Neural cell (in vitro differentiated cells): Measurements from ENCODE around the gene C16orf86. TPM values are rescaled to one million over a fixed set of nuclear protein-coding genes. Genes with fewer than 3 reads are reported as not detected.

Experiments
- H2AFZ ChIP-seq: fragments of 200-600, 300-800 bp; sonication (generic), shearing (Covaris generic); 2 replicates; pipeline ENCODE4 v1.6.0; 2014; ENCODE audit warnings: low read depth, mild to moderate bottlenecking, antibody characterized with exemption, low read length, moderate library complexity
- H3F3A ChIP-seq: fragments of 200-600 bp; shearing (Covaris generic); 2 replicates; pipeline ENCODE4 v1.6.1; 2016; ENCODE audit warnings: mild to moderate bottlenecking, moderate library complexity, mixed read lengths, antibody characterized with exemption, low read length; ENCODE audit not compliant: insufficient read depth, poor library complexity, severe bottlenecking
- H3K27ac ChIP-seq: fragments of 200-600, 300-800 bp; sonication (generic), shearing (Covaris generic); 2 replicates; pipeline ENCODE4 v1.5.1; 2014; ENCODE audit warnings: mild to moderate bottlenecking, low read length, moderate library complexity
- H3K27me3 ChIP-seq: fragments of 300-800, 200-600 bp; sonication (generic), shearing (Covaris generic); 2 replicates; pipeline ENCODE4 v1.6.0; 2014; ENCODE audit warnings: mild to moderate bottlenecking, low read depth, low read length, moderate library complexity; ENCODE audit not compliant: insufficient read depth
- H3K36me3 ChIP-seq: fragments of 300-800, 200-600 bp; sonication (generic), shearing (Covaris generic); 2 replicates; pipeline ENCODE4 v1.5.1; 2014; ENCODE audit warnings: mild to moderate bottlenecking, antibody characterized with exemption, low read length, moderate library complexity; ENCODE audit not compliant: insufficient read depth
- H3K4me2 ChIP-seq: fragments of 300-800, 200-600 bp; sonication (generic), shearing (Covaris generic); 2 replicates; pipeline ENCODE4 v1.6.0; 2014; ENCODE audit warnings: mild to moderate bottlenecking, low read length
- H3K4me3 ChIP-seq: fragments of 300-800, 200-600 bp; sonication (generic), shearing (Covaris generic); 2 replicates; pipeline ENCODE4 v1.5.1; 2014; ENCODE audit warnings: mild to moderate bottlenecking, low read length, moderate library complexity
- H3K79me2 ChIP-seq: fragments of 200-600 bp; shearing (Covaris generic); replicated peaks from 2 replicates; pipeline ENCODE4 v1.6.0; 2014; ENCODE audit warnings: mild to moderate bottlenecking, low read length, moderate library complexity; ENCODE audit not compliant: insufficient read depth
- H3K9ac ChIP-seq: fragments of 300-800, 200-600 bp; sonication (generic), shearing (Covaris generic); 2 replicates; pipeline ENCODE4 v1.6.1; 2016; ENCODE audit warnings: mild to moderate bottlenecking, low read length, mixed read lengths
- H3K9me2 ChIP-seq: fragments of 200-600 bp; shearing (Covaris generic); 2 replicates; pipeline ENCODE4 v1.6.1; 2016; ENCODE audit warnings: mild to moderate bottlenecking, low read length, mixed read lengths; ENCODE audit not compliant: insufficient read depth
- H3K9me3 ChIP-seq: fragments of 200-600, 300-800 bp; sonication (generic), shearing (Covaris generic); 2 replicates; pipeline ENCODE4 v1.6.1; 2016; ENCODE audit warnings: mild to moderate bottlenecking, mixed run types, low read length, moderate library complexity, mixed read lengths
- H4K20me1 ChIP-seq: fragments of 200-600 bp; shearing (Covaris generic); 2 replicates; pipeline ENCODE4 v1.6.1; 2016; ENCODE audit warnings: mild to moderate bottlenecking, mixed run types; ENCODE audit not compliant: insufficient read depth
- EP300 ChIP-seq: fragments of 450-650 bp; conservative IDR thresholded peaks from 2 replicates; pipeline ENCODE4 v1.6.1; 2014; ENCODE audit warnings: antibody characterized with exemption, mild to moderate bottlenecking, moderate library complexity; ENCODE audit not compliant: poor library complexity, severe bottlenecking
- EZH2 ChIP-seq: fragments of 200-600, 300-800 bp; shearing (Covaris generic), sonication (generic); IDR thresholded peaks from 2 replicates; pipeline ENCODE4 v1.6.1; 2014; ENCODE audit warnings: antibody characterized with exemption, low read length, borderline replicate concordance, mild to moderate bottlenecking; ENCODE audit not compliant: insufficient read depth, poor library complexity, severe bottlenecking
- MXI1 ChIP-seq: fragments of 450-650 bp; conservative IDR thresholded peaks from 2 replicates; pipeline ENCODE4 v1.6.1; 2014; ENCODE audit warnings: antibody characterized with exemption, mild to moderate bottlenecking; ENCODE audit not compliant: poor library complexity, severe bottlenecking
- POLR2AphosphoS5 ChIP-seq: IDR thresholded peaks from 2 replicates; pipeline ENCODE4 v1.6.1; 2012
- RAD21 ChIP-seq: fragments of 450-650 bp; conservative IDR thresholded peaks from 2 replicates; pipeline ENCODE4 v1.6.1; 2014; ENCODE audit warnings: antibody characterized with exemption, mild to moderate bottlenecking, moderate library complexity
- SMC3 ChIP-seq: fragments of 450-650 bp; conservative IDR thresholded peaks from 2 replicates; pipeline ENCODE4 v1.6.1; 2014; ENCODE audit warnings: antibody characterized with exemption, mild to moderate bottlenecking, moderate library complexity; ENCODE audit not compliant: poor library complexity
- TAF1 ChIP-seq: IDR thresholded peaks from 2 replicates; pipeline ENCODE4 v1.6.1; 2012; ENCODE audit warnings: low read depth
- polyA plus RNA-seq: library from polyadenylated mRNA; depleted of rRNA; stranded (reverse); fragments of >200 nt; gene quantifications from 2 replicates; pipeline ENCODE4 v1.2.3, GENCODE V29; 2014
- TF ChIP-seq, protein P1 (sequence below): IDR thresholded peaks from 2 replicates; pipeline ENCODE4 v1.6.1; 2012; ENCODE audit warnings: borderline replicate concordance
- TF ChIP-seq, protein P2 (sequence below): fragments of 450-650 bp; IDR thresholded peaks from 2 replicates; pipeline ENCODE4 v1.5.1; 2014; ENCODE audit warnings: antibody characterized with exemption, mild to moderate bottlenecking, moderate library complexity; ENCODE audit not compliant: poor library complexity, severe bottlenecking

The C16orf86 gene
- polyA plus RNA-seq, 1 donor from 2014 or later = 2.4 TPM

DNA sequence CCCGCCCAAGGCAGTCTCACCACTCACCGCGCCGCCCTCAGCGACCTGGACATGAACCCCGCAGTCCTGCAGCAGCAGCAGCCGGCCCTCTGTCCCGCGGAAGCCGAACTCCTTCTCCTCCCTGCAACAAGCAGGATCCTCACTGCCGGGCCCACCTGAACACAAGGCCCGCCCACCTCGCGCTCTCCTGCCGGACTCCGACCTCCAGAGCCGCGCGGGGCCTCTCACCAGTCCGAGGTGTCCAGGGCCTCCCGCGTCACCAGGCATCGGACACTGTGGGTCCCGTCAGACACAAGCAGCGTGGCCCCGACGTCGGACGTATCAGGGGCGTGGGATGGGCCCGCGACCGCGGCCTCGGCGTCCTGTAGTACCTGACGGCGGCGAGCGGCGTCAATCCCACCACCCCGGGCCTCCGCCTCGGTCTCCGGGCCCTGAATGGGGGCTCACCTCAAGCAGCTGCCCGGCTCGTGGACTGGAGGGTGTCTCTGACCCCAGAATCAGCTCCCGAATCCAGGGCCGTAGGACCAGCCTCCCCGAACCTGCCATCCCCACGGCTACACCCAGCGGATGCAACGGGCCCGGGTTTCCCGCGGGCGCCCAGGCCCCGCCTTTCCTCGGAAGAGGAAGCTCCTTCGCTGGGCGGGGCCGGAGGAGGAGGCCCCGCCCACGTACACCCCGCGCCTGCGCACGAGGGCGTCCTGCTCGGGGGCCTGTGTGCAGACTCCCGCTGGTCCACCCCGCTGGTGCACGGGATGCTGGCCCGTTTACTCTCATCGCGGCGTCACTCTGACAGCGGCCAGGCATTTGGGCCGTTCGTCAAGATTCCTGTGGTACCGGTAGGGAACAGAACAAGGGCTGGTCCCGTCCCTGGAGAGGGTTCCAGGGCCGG, 6.7 kb upstream of the C16orf86 start, which contains the start of gene ACD:
TSS of gene ACD (minus strand) at position 586 of the 889 bp plus-strand sequence. CDS start at position 546, 40 bp downstream.
- Histone ChIP-seq H3F3A (no peaks in the 10 kb centered on the region), H3K4me2 (peak within 1 kb of the TSS; percentile 80), H3K9ac (peak within 1 kb of the TSS; percentile 99), H3K79me2 (peaks cover 15% of the 10 kb centered on the region), H3K27me3 (no peaks in the 10 kb centered on the region), H4K20me1 (no peaks in the 10 kb centered on the region), H3K9me2 (no peaks in the 10 kb centered on the region), H3K4me3 (peak within 1 kb of the TSS; percentile 100), H3K36me3 (no peaks in the 10 kb centered on the region), H3K27ac (peak within 1 kb of the TSS; percentile 100), H3K9me3 (no peaks in the 10 kb centered on the region), H2AFZ (peak within 1 kb of the TSS; percentile 100)
- TF ChIP-seq, protein P1, sequence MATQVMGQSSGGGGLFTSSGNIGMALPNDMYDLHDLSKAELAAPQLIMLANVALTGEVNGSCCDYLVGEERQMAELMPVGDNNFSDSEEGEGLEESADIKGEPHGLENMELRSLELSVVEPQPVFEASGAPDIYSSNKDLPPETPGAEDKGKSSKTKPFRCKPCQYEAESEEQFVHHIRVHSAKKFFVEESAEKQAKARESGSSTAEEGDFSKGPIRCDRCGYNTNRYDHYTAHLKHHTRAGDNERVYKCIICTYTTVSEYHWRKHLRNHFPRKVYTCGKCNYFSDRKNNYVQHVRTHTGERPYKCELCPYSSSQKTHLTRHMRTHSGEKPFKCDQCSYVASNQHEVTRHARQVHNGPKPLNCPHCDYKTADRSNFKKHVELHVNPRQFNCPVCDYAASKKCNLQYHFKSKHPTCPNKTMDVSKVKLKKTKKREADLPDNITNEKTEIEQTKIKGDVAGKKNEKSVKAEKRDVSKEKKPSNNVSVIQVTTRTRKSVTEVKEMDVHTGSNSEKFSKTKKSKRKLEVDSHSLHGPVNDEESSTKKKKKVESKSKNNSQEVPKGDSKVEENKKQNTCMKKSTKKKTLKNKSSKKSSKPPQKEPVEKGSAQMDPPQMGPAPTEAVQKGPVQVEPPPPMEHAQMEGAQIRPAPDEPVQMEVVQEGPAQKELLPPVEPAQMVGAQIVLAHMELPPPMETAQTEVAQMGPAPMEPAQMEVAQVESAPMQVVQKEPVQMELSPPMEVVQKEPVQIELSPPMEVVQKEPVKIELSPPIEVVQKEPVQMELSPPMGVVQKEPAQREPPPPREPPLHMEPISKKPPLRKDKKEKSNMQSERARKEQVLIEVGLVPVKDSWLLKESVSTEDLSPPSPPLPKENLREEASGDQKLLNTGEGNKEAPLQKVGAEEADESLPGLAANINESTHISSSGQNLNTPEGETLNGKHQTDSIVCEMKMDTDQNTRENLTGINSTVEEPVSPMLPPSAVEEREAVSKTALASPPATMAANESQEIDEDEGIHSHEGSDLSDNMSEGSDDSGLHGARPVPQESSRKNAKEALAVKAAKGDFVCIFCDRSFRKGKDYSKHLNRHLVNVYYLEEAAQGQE = peak; percentile 90
- TF ChIP-seq EP300 = no peak
- TF ChIP-seq TAF1 = peak; percentile 85
- TF ChIP-seq SMC3 = peak; percentile 45
- peak; percentile 96 for TF ChIP-seq POLR2AphosphoS5
- TF ChIP-seq EZH2 = no peak
- TF ChIP-seq, protein P2, sequence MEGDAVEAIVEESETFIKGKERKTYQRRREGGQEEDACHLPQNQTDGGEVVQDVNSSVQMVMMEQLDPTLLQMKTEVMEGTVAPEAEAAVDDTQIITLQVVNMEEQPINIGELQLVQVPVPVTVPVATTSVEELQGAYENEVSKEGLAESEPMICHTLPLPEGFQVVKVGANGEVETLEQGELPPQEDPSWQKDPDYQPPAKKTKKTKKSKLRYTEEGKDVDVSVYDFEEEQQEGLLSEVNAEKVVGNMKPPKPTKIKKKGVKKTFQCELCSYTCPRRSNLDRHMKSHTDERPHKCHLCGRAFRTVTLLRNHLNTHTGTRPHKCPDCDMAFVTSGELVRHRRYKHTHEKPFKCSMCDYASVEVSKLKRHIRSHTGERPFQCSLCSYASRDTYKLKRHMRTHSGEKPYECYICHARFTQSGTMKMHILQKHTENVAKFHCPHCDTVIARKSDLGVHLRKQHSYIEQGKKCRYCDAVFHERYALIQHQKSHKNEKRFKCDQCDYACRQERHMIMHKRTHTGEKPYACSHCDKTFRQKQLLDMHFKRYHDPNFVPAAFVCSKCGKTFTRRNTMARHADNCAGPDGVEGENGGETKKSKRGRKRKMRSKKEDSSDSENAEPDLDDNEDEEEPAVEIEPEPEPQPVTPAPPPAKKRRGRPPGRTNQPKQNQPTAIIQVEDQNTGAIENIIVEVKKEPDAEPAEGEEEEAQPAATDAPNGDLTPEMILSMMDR = peak; percentile 18
- TF ChIP-seq MXI1 = peak; percentile 65
- TF ChIP-seq RAD21 = no peak

DNA sequence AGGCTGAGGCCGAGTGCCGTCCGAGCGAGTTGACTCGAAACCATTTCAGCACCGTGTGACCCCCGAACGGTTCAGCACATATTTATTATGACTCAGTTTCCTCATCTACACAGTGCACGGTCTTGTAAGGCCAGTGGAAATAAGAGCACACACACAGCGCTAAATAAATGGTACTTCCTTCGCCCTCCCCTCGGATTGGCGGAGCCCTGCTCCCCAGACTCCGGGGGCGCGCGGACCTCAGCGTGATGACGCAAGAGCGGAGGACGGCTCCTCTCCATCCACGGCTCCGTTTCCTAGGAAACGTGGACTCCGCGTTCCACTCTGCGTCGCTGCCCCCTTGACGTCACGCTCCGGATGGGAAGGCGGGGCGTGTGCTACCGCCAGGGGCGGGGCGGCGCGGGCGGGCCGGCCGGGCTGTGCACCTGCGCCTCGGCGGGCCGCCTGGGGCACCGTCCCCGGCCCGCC, 6.0 kb upstream of the C16orf86 start, which contains the start of gene PARD6A:
TSS of gene PARD6A (plus strand) at position 397 of the 465 bp plus-strand sequence. CDS start 79 bp downstream, outside the sequence.
- Histone ChIP-seq H3K9me3 (no peaks in the 10 kb centered on the region), H3K27me3 (no peaks in the 10 kb centered on the region), H3K4me3 (peak within 1 kb of the TSS; percentile 100), H3K79me2 (peaks cover 15% of the 10 kb centered on the region), H3K4me2 (peak within 1 kb of the TSS; percentile 80), H4K20me1 (no peaks in the 10 kb centered on the region), H3K27ac (peak within 1 kb of the TSS; percentile 100), H2AFZ (peak within 1 kb of the TSS; percentile 100), H3F3A (no peaks in the 10 kb centered on the region), H3K36me3 (no peaks in the 10 kb centered on the region), H3K9ac (peak within 1 kb of the TSS; percentile 99), H3K9me2 (no peaks in the 10 kb centered on the region)
- TF ChIP-seq EZH2 = no peak
- peak; percentile 60 for TF ChIP-seq EP300
- no peak for TF ChIP-seq RAD21
- peak; percentile 12 for TF ChIP-seq SMC3
- TF ChIP-seq POLR2AphosphoS5 = peak; percentile 70
- TF ChIP-seq TAF1 = no peak
- peak; percentile 35 for TF ChIP-seq MXI1
